ENCODE measurements around the gene OR6C65.

The OR6C65 gene

DNA sequence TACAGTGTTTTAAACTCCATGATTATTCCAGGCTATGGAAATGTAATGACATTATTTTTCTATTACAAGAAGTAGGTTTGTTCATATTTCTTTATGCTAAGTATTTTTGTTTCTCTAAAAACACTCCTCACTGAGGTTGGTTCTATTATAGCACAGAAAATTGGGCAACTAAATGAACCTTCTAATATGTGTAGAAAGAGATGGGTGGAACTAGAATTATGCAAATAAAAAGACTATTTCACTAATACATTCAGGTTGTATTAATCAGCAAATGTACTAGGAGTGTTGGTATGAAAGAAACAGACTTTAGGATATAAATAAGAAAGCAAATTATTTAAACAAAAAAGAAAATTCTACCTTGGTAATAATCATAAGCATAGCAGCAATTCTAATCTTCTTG, 48.5 kb downstream of the OR6C65 start:
- Histone ChIP-seq H3K4me1 (ENCODE audit: control insufficient read depth, insufficient read depth, low read length) (no peaks in the 10 kb centered on the region), H3K4me3 (ENCODE audit: low read length) (no peak overlapping the region), H3K27me3 (ENCODE audit: control insufficient read depth, insufficient read depth, low read length) (peaks cover 6% of the 10 kb centered on the region), H3K9ac (ENCODE audit: low read depth, low read length) (no peak overlapping the region), H3K36me3 (ENCODE audit: insufficient read depth, low read length) (no peaks in the 10 kb centered on the region), H3K9me3 (replicated peaks; ENCODE audit: low read length) (no peaks in the 10 kb centered on the region), H3K4me2 (ENCODE audit: low read length) (no peak overlapping the region)

Measured in skeletal muscle satellite cell (primary cell).